Left ventricle myocardium inferior (tissue), 1 donor: Measurements from ENCODE around the gene OR1J2. TPM values are rescaled to one million over a fixed set of nuclear protein-coding genes. Genes with fewer than 3 reads are reported as not detected.
"Not testable (repeated sequence)": the region's sequence is repeated elsewhere in the genome, so short reads cannot be mapped to it uniquely, and the experiment has no call there.

Experiments used
- DNase-seq: peaks from one replicate; pipeline ENCODE4 v3.0.0-alpha.2; 2020
- H3K27ac ChIP-seq: fragments of 200-600 bp; replicated peaks from 2 replicates; pipeline ENCODE4 v1.8.0; 2021
- H3K27me3 ChIP-seq: fragments of 200-600 bp; 2 replicates; pipeline ENCODE4 v1.8.0; 2021; ENCODE audit warnings: low read depth
- H3K36me3 ChIP-seq: fragments of 200-600 bp; 2 replicates; pipeline ENCODE4 v1.8.0; 2021
- H3K4me1 ChIP-seq: fragments of 200-600 bp; 2 replicates; pipeline ENCODE4 v1.8.0; 2021
- H3K4me3 ChIP-seq: fragments of 200-600 bp; 2 replicates; pipeline ENCODE4 v1.8.0; 2021; ENCODE audit warnings: mild to moderate bottlenecking, moderate library complexity
- H3K9me3 ChIP-seq: fragments of 200-600 bp; replicated peaks from 2 replicates; pipeline ENCODE4 v1.8.0; 2021
- intact Hi-C: fragments of 100-400 bp; cut with micrococcal nuclease; formaldehyde crosslinking; loops from one replicate; pipeline ENCODE4 v1.11.0; 2022
- total RNA-seq: library from RNA; stranded (reverse); fragmentation: NEBNext Ultra II Directional; extraction: Animal tissue kit (Norgen Biotek cat#: 25700); gene quantifications from one replicate; pipeline ENCODE4 v1.2.1, GENCODE V29; 2021
- TF ChIP-seq, protein P1 (sequence below): fragments of 200-600 bp; IDR thresholded peaks from 2 replicates; pipeline ENCODE4 v1.8.0; 2021; ENCODE audit warnings: antibody characterized with exemption, mild to moderate bottlenecking, borderline replicate concordance
- donor health status: DM: no; HTN: yes; CAD: no; lungs with severe emphysema.

The OR1J2 gene
- total RNA-seq, 1 donor from 2014 or later, result not detected

DNA sequence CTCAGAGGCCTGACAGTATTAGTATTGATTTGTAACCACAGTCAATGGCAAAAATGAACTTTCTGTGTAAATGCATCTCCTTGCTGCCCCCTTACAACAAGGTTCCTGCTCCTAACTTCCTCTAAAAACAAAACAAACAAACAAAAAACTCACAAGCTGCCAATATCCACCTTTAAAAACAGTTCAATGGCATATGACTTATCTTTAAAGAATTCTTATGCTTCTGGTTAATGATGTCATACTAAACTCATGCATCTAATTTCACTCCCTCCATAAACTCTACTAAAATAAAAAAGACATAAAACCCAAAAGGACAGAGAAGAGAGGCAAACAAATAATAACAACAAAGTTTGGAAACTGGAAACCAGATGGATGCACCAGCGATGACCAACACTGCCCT, 25.5 kb downstream of the OR1J2 start:
- intact Hi-C loops, result no loop called here
- DNase-seq, result no peak
- peaks cover 16% of the 10 kb centered on the region for H3K9me3 ChIP-seq
- TF ChIP-seq, protein P1, sequence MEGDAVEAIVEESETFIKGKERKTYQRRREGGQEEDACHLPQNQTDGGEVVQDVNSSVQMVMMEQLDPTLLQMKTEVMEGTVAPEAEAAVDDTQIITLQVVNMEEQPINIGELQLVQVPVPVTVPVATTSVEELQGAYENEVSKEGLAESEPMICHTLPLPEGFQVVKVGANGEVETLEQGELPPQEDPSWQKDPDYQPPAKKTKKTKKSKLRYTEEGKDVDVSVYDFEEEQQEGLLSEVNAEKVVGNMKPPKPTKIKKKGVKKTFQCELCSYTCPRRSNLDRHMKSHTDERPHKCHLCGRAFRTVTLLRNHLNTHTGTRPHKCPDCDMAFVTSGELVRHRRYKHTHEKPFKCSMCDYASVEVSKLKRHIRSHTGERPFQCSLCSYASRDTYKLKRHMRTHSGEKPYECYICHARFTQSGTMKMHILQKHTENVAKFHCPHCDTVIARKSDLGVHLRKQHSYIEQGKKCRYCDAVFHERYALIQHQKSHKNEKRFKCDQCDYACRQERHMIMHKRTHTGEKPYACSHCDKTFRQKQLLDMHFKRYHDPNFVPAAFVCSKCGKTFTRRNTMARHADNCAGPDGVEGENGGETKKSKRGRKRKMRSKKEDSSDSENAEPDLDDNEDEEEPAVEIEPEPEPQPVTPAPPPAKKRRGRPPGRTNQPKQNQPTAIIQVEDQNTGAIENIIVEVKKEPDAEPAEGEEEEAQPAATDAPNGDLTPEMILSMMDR, result no peak
- no peak overlapping the region for H3K4me3 ChIP-seq
- H3K36me3 ChIP-seq, result no peaks in the 10 kb centered on the region
- H3K27me3 ChIP-seq, result no peaks in the 10 kb centered on the region
- H3K27ac ChIP-seq, result no peak overlapping the region
- no peaks in the 10 kb centered on the region for H3K4me1 ChIP-seq

DNA sequence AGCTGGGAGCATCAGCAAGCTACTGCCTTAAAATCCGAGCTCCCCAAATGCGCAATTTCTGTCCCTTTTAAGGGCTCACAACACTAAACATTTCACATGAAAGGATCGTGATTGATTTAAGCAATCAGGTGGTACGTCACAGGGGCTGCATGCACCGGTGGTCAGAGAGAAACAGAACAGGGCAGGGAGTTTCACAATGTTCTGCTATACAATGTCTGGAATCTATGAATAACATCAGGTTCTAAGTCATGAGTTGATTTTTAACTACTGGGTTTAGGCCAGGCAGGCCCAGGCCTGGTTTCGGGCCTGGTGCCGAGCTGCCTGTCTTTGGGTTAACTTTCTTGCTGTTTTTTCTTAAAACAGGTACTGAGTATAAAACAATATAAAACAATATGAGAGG, 26.5 kb downstream of the OR1J2 start:
- H3K27me3 ChIP-seq, H3K4me1 ChIP-seq, DNase-seq, intact Hi-C loops, H3K4me3 ChIP-seq, H3K36me3 ChIP-seq, H3K27ac ChIP-seq: not testable (repeated sequence)
- peaks cover 16% of the 10 kb centered on the region for H3K9me3 ChIP-seq

- H3K4me1 ChIP-seq, result no peaks in the 10 kb centered on the region
- H3K36me3 ChIP-seq, result no peaks in the 10 kb centered on the region
- no peak for DNase-seq
- TF ChIP-seq, protein P1, result no peak
- intact Hi-C loops, result no loop called here
- H3K4me3 ChIP-seq, result no peak overlapping the region
- H3K27ac ChIP-seq, result no peak overlapping the region
- peaks cover 7% of the 10 kb centered on the region for H3K27me3 ChIP-seq
- H3K9me3 ChIP-seq, result peaks cover 16% of the 10 kb centered on the region
Measured at GRCh38 chr9:122538757-122539156, 28.2 kb downstream of the OR1J2 start.

DNA sequence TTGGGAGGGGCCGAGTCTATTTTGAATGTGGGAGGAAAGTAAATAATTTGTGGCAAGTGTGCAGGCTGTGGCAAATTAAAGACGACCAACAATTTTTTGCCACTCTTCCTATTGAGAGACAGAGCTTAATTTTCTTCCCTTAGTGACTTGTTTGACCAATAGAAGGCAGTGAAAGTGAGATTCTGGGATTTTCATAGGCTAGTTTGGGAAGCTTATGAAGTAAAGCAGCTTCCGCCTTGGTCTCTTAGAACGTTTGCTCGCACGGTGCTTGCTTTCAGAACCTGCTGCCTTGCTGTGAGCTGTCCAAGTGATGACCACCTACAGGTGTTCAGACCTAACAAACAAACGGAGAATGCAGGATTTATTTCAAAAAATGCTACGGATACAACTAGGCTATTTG, 35.6 kb downstream of the OR1J2 start:
- H3K4me1 ChIP-seq, result no peaks in the 10 kb centered on the region
- no peak overlapping the region for H3K27ac ChIP-seq
- H3K27me3 ChIP-seq, result peaks cover 7% of the 10 kb centered on the region
- H3K36me3 ChIP-seq, result no peaks in the 10 kb centered on the region
- intact Hi-C loops, result no loop called here
- H3K9me3 ChIP-seq, result peaks cover 14% of the 10 kb centered on the region
- DNase-seq, result no peak
- TF ChIP-seq, protein P1, result no peak
- no peak overlapping the region for H3K4me3 ChIP-seq

GRCh38 chr9:122551371-122551770, 40.8 kb downstream of the OR1J2 start:
- DNase-seq, result no peak
- no peak overlapping the region for H3K4me3 ChIP-seq
- H3K4me1 ChIP-seq, result no peaks in the 10 kb centered on the region
- H3K36me3 ChIP-seq, result no peaks in the 10 kb centered on the region
- H3K9me3 ChIP-seq, result peaks cover 14% of the 10 kb centered on the region
- peaks cover 7% of the 10 kb centered on the region for H3K27me3 ChIP-seq
- H3K27ac ChIP-seq, result no peak overlapping the region
- intact Hi-C loops, result no loop called here
- TF ChIP-seq, protein P1, result no peak

DNA sequence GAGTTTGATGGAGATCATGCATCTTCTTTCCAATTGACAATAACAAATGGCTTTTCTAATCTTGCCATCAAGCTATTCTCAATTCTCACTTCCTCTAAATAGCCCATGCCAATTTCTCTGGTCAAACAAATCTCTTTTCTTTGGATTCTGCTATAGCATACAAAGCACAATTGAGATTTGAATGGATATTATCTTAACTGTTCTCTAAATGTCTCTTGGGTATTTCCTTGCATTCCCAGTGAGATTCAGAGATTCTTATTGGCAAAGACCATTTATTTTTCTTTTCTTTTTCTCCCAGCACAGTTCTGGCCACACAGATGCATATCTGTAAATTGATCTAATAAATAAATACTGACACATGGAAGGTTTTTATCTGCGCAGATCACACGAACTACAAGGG, 42.2 kb downstream of the OR1J2 start, which contains the start of gene OR1N2:
Gene OR1N2, plus strand, starts transcription at position 301 of the 400 bp plus-strand sequence. CDS start 100 bp downstream, outside the sequence.
- Histone ChIP-seq H3K9me3 (peaks cover 14% of the 10 kb centered on the region), H3K27me3 (peaks cover 7% of the 10 kb centered on the region)

More for the DNA sequence above, 42.2 kb downstream of the OR1J2 start, which contains the start of gene OR1N2:
- Histone ChIP-seq H3K4me1 (no peaks in the 10 kb centered on the region), H3K4me3 (no peak within 1 kb of the TSS), H3K36me3 (no peaks in the 10 kb centered on the region), H3K27ac (no peak within 1 kb of the TSS)
- DNase-seq, result no peak
- intact Hi-C loops, result no loop called here
- TF ChIP-seq, protein P1, result no peak

Other genes with a start within 250 kb of the OR1J2 start
- 40.7 TPM for gene RBM18, start 246.0 kb upstream of the OR1J2 start, total RNA-seq
- 35.8 TPM for gene MRRF, start 245.9 kb upstream of the OR1J2 start, total RNA-seq
- 6.7 TPM for gene PTGS1, start 139.8 kb upstream of the OR1J2 start, total RNA-seq
- not detected for gene OR1J1, start 32.9 kb upstream of the OR1J2 start, total RNA-seq
- gene OR1J4, start 8.3 kb downstream of the OR1J2 start, total RNA-seq, result not detected
- gene OR1N1, start 16.5 kb downstream of the OR1J2 start, total RNA-seq, result not detected
- gene OR1N2, start 42.3 kb downstream of the OR1J2 start, total RNA-seq, result not detected
- gene OR1L8, start 72.6 kb downstream of the OR1J2 start, total RNA-seq, result not detected
- gene OR1Q1, start 103.9 kb downstream of the OR1J2 start, total RNA-seq, result not detected
- not detected for gene OR1B1, start 146.8 kb downstream of the OR1J2 start, total RNA-seq
- gene OR1L1, start 150.9 kb downstream of the OR1J2 start, total RNA-seq, result not detected
- gene OR1L3, start 164.3 kb downstream of the OR1J2 start, total RNA-seq, result not detected
- gene OR1L4, start 213.2 kb downstream of the OR1J2 start, total RNA-seq, result not detected
- not detected for gene OR1L6, start 231.5 kb downstream of the OR1J2 start, total RNA-seq